Germinal center (tissue), 1 donor: ENCODE results near the gene ARID4A.
A peak's percentile ranks its signal among the peaks of the same experiment; 100 is the strongest.
"Not testable (repeated sequence)": the region's sequence is repeated elsewhere in the genome, so short reads cannot be mapped to it uniquely, and the experiment has no call there.

Source experiments
- DNase-seq: peaks from one replicate; pipeline ENCODE4 v3.0.0; 2012; ENCODE audit warnings: mixed read lengths, low spot score

Gene ARID4A

GRCh38 chr14:58294201-58294600 lies 4.2 kb upstream of the ARID4A start:
- DNase-seq: no peak

GRCh38 chr14:58296726-58297125 lies 1.6 kb upstream of the ARID4A start:
- no peak for DNase-seq

- no peak for DNase-seq
Observed at GRCh38 chr14:58297412-58297761, 968 bp upstream of the ARID4A start.

- DNase-seq: peak; percentile 99
Observed at GRCh38 chr14:58297762-58298476, 436 bp upstream of the ARID4A start.

- peak; percentile 5 for DNase-seq
Observed at GRCh38 chr14:58299401-58300330, 1.3 kb downstream of the ARID4A start.

- DNase-seq: no peak
Observed at GRCh38 chr14:58301416-58301815, 3.1 kb downstream of the ARID4A start.

- no peak for DNase-seq
Observed at GRCh38 chr14:58305730-58306129, 7.4 kb downstream of the ARID4A start.

- no peak for DNase-seq
Observed at GRCh38 chr14:58307597-58308316, 9.4 kb downstream of the ARID4A start.

GRCh38 chr14:58309086-58309485 lies 10.7 kb downstream of the ARID4A start:
- DNase-seq: no peak

GRCh38 chr14:58313699-58314098 lies 15.3 kb downstream of the ARID4A start:
- DNase-seq: no peak

GRCh38 chr14:58315606-58316005 lies 17.3 kb downstream of the ARID4A start:
- no peak for DNase-seq

GRCh38 chr14:58327019-58327418 lies 28.7 kb downstream of the ARID4A start:
- no peak for DNase-seq

GRCh38 chr14:58331111-58331510 lies 32.8 kb downstream of the ARID4A start:
- peak; percentile 29 for DNase-seq

GRCh38 chr14:58332561-58332960 lies 34.2 kb downstream of the ARID4A start:
- no peak for DNase-seq

GRCh38 chr14:58339666-58340065 lies 41.3 kb downstream of the ARID4A start:
- DNase-seq: not testable (repeated sequence)

GRCh38 chr14:58341152-58341748 lies 42.9 kb downstream of the ARID4A start:
- DNase-seq: no peak

- DNase-seq: not testable (repeated sequence)
Observed at GRCh38 chr14:58343535-58343934, 45.2 kb downstream of the ARID4A start.

- no peak for DNase-seq
Observed at GRCh38 chr14:58353516-58354299, 55.4 kb downstream of the ARID4A start.

GRCh38 chr14:58354808-58355207 lies 56.5 kb downstream of the ARID4A start:
- no peak for DNase-seq

- no peak for DNase-seq
Observed at GRCh38 chr14:58356268-58356667, 57.9 kb downstream of the ARID4A start.

- not testable (repeated sequence) for DNase-seq
Observed at GRCh38 chr14:58362272-58362671, 63.9 kb downstream of the ARID4A start.
